Neutrophil (primary cell): ENCODE results near the gene GPR132.

Experiments used
- H3K27ac ChIP-seq: fragments of 200-600 bp; sonication (generic); 2 replicates; pipeline ENCODE4 v1.5.1; 2016; ENCODE audit warnings: mild to moderate bottlenecking, moderate library complexity
- H3K27me3 ChIP-seq: fragments of 200-600 bp; sonication (generic); 2 replicates; pipeline ENCODE4 v1.6.0; 2016; ENCODE audit warnings: mild to moderate bottlenecking
- H3K36me3 ChIP-seq: fragments of 200-600 bp; sonication (generic); 2 replicates; pipeline ENCODE4 v1.5.1; 2017
- H3K4me1 ChIP-seq, 2 experiments: fragments of 200-600 bp in 1 of 2; sonication (generic) in 1 of 2; 1 replicate in 1 of 2; 2 replicates in 1 of 2; pipeline versions ENCODE4 v1.5.1 to v1.6.1; 2013 to 2016; ENCODE audit warnings: low read depth in 1 of 2, low read length in 1 of 2, mild to moderate bottlenecking in 1 of 2, moderate library complexity in 1 of 2; ENCODE audit not compliant: control insufficient read depth in 1 of 2, insufficient read depth in 1 of 2
- H3K4me3 ChIP-seq, 2 experiments: fragments of 200-600 bp in 1 of 2; sonication (generic) in 1 of 2; 1 replicate in 1 of 2; 2 replicates in 1 of 2; pipeline ENCODE4 v1.5.1; 2013 to 2016; ENCODE audit warnings: low read depth in 1 of 2, low read length in 1 of 2, mild to moderate bottlenecking in 1 of 2, moderate library complexity in 1 of 2
- H3K9me3 ChIP-seq: fragments of 200-600 bp; sonication (generic); 2 replicates; pipeline ENCODE4 v1.5.1; 2016
- CTCF ChIP-seq: fragments of 200-600 bp; sonication (generic); IDR thresholded peaks from 2 replicates; pipeline ENCODE4 v1.5.1; 2016; ENCODE audit warnings: antibody characterized with exemption

Gene GPR132

DNA sequence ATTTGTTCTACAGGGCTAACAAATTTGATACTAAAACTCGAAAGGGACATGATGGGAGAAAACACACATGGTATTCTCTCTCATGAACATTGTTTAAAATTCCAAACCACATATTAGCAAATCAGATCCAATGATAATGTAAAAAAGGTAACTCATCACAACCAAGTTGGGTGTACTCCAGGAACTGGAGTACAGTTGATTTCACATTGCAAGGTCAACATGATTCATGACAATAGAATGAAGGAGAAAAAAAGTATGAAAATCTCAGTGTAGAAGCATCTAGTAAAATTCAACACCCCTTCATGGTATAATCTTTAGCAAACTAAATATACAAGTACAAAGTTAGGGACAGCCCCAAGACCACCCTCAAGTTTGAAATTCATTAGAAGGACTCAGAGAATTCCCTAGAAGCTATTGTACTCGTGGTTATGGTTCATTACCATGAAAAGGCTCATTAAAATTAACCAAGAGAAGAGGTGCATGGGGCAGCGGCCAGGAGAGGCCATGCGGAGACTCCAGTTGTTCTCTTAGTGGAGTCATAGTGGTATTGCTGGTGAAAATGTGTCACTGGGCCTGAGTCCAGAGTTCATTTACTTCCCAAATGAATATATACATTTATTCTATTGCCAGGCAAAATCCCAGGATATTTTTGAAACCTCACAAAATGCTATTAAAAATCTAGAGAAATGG lies 41.3 kb downstream of the GPR132 start:
- no peaks in the 10 kb centered on the region for H3K36me3 ChIP-seq
- H3K9me3 ChIP-seq = no peaks in the 10 kb centered on the region
- no peak overlapping the region for H3K27ac ChIP-seq
- H3K4me1 ChIP-seq = peaks cover 22 to 23% of the 10 kb centered on the region in 2 experiments
- no peaks in the 10 kb centered on the region for H3K27me3 ChIP-seq
- no peak overlapping the region for H3K4me3 ChIP-seq
- no peak for TF ChIP-seq CTCF

DNA sequence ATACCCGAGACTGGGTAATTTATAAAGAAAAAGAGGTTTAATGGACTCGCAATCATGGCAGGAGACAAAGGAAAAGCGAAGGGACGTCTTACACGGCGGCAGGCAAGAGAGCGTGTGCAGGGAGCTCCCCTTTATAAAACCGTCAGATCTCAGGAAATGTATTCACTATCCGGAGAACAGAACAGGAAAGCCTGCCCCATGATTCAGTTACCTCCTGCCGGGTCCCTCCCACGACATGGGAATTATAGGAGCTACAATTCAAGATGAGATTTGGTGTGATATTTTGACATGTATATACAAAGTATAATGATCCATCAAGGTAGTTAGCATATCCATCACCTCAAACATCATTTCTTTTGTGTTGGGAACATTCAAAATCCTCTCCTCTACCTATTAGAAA lies 42.1 kb downstream of the GPR132 start:
- Histone ChIP-seq H3K27me3 (no peaks in the 10 kb centered on the region), H3K27ac (no peak overlapping the region), H3K36me3 (no peaks in the 10 kb centered on the region), H3K9me3 (no peaks in the 10 kb centered on the region), H3K4me1 (peaks cover 23 to 24% of the 10 kb centered on the region in 2 experiments), H3K4me3 (no peak overlapping the region)
- TF ChIP-seq CTCF = no peak

GRCh38 chr14:105022276-105022670 lies 43.0 kb downstream of the GPR132 start:
- peaks cover 23 to 24% of the 10 kb centered on the region in 2 experiments for H3K4me1 ChIP-seq
- H3K27ac ChIP-seq = no peak overlapping the region
- TF ChIP-seq CTCF = no peak
- H3K27me3 ChIP-seq = no peaks in the 10 kb centered on the region
- no peaks in the 10 kb centered on the region for H3K36me3 ChIP-seq
- no peaks in the 10 kb centered on the region for H3K9me3 ChIP-seq
- no peak overlapping the region for H3K4me3 ChIP-seq

GRCh38 chr14:105021656-105022275 lies 43.5 kb downstream of the GPR132 start:
- no peak for TF ChIP-seq CTCF
- Histone ChIP-seq H3K9me3 (no peaks in the 10 kb centered on the region), H3K27ac (peak overlapping the region; percentile 78), H3K27me3 (no peaks in the 10 kb centered on the region), H3K4me3 (peak overlapping the region; percentile 63 to 73), H3K4me1 (peaks cover 23 to 24% of the 10 kb centered on the region in 2 experiments), H3K36me3 (no peaks in the 10 kb centered on the region)

GRCh38 chr14:105020815-105021655 lies 44.2 kb downstream of the GPR132 start, which contains the start of gene CDCA4:
TSS of gene CDCA4 (minus strand) at chr14:105021083. CDS start at chr14:105011929, 9,154 bp downstream.
- H3K4me1 ChIP-seq = peaks cover 23 to 24% of the 10 kb centered on the region in 2 experiments
- peak within 1 kb of the TSS; percentile 77 for H3K4me3 ChIP-seq
- H3K36me3 ChIP-seq = no peaks in the 10 kb centered on the region
- no peaks in the 10 kb centered on the region for H3K27me3 ChIP-seq
- H3K27ac ChIP-seq = peak within 1 kb of the TSS; percentile 78
- TF ChIP-seq CTCF = peak; percentile 55
- no peaks in the 10 kb centered on the region for H3K9me3 ChIP-seq
